ENCODE results near the gene ZNF326. TPM values are rescaled to one million over a fixed set of nuclear protein-coding genes. Genes with fewer than 3 reads are reported as not detected.

Gene ZNF326
- total and polyA plus RNA-seq, 7 donors: 5.9 to 16.0 (median 10.0) TPM

GRCh38 chr1:89949991-89950624 is 44.8 kb upstream of the ZNF326 start:
- DNase-seq (no peak), ATAC-seq (no peak)
- H3K9me3 ChIP-seq: no peaks in the 10 kb centered on the region
- no peaks in the 10 kb centered on the region for H3K36me3 ChIP-seq (ENCODE audit: insufficient read depth in 1 of 2, low read depth in 1 of 2)
- intact Hi-C loops (cut with DNase I): loop anchor here in 1 of 2 donors (10.0 kb wide), 1 partner anchor 145 kb away; no protein-coding TSS in a partner anchor
- H3K27me3 ChIP-seq (ENCODE audit: insufficient read depth in 3 of 3, low read length in 2 of 3): no peaks in the 10 kb centered on the region
- TF ChIP-seq, protein P1, sequence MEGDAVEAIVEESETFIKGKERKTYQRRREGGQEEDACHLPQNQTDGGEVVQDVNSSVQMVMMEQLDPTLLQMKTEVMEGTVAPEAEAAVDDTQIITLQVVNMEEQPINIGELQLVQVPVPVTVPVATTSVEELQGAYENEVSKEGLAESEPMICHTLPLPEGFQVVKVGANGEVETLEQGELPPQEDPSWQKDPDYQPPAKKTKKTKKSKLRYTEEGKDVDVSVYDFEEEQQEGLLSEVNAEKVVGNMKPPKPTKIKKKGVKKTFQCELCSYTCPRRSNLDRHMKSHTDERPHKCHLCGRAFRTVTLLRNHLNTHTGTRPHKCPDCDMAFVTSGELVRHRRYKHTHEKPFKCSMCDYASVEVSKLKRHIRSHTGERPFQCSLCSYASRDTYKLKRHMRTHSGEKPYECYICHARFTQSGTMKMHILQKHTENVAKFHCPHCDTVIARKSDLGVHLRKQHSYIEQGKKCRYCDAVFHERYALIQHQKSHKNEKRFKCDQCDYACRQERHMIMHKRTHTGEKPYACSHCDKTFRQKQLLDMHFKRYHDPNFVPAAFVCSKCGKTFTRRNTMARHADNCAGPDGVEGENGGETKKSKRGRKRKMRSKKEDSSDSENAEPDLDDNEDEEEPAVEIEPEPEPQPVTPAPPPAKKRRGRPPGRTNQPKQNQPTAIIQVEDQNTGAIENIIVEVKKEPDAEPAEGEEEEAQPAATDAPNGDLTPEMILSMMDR (IDR thresholded peaks at IDR 0.05): no peak
- WGBS, 3 donors: 7 to 17% (median 8%) methylated on average over 1 of the region's 1 CpG
- H3K27ac ChIP-seq: no peak overlapping the region
- H3K4me1 ChIP-seq: no peaks in the 10 kb centered on the region
- H3K4me3 ChIP-seq: no peak overlapping the region

DNA sequence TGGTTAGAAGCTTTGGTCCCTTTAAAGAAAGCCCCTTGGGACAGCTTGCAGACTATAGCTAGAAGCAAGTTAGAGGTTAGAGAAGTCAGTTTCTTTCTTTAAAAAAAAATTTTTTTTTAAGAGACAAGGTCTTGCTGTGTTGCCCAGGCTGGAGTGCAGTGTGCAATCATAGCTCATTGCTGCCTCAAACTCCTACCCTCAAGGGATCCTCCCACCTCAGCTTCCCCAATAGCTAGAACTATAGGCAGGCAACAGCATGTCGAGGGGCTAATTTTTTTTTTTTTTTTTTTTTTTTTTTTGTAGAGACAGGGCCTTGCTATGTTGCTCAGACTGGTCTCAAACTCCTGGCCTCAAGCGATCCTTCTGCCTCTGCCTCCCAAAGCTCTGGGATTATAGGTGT is 44.2 kb upstream of the ZNF326 start:
- Histone ChIP-seq H3K4me3 (no peak overlapping the region), H3K27me3 (ENCODE audit: insufficient read depth in 3 of 3, low read length in 2 of 3) (no peaks in the 10 kb centered on the region), H3K36me3 (ENCODE audit: insufficient read depth in 1 of 2, low read depth in 1 of 2) (no peaks in the 10 kb centered on the region), H3K4me1 (no peaks in the 10 kb centered on the region), H3K27ac (no peak overlapping the region), H3K9me3 (no peaks in the 10 kb centered on the region)
- ATAC-seq (no peak), DNase-seq (no peak)
- WGBS, 3 donors: 80 to 90% (median 89%) methylated on average over 2 of the region's 2 CpGs
- intact Hi-C loops (cut with DNase I): loop anchor here in 1 of 2 donors (10.0 kb wide), 1 partner anchor 146 kb away; no protein-coding TSS in a partner anchor
- TF ChIP-seq, protein P1 (IDR thresholded peaks at IDR 0.05): no peak

DNA sequence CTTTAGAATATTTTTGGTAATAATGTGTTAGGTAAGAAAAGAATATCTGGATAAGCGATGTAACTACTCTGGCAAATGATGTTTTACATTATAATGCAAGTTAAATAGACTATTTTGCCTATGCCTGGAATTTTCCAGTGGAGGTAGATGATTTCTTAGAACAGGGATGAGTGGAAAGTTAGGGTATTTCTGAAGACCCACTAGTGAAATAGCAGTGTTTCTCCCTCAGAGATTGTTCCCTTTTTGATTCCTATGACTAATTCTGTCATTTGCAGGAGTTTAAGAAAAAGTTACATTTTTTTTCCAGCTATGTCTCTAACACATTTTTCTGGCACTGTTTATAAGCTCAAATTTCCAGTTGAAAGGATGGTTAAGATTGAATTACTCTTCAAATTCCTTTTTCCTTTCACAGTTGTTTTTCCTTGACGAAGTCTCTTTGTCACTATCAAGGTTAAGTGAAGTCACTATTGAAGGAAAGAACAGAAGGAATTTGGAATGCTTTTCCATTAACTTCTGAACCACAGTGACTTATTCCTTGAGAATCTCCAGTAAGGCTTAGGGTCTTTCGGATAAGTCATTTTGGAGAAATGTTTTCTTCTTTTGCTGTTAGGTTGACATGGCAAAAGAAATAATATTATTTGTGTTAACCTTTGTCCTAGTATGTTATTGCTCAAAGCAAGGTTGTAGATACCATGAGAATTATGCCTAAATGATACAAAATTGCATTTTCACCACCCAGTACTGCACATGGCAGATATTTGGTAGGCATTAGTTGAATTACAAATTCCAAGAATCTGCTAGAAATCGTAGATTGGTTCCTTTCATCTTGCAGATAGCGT is 42.9 kb upstream of the ZNF326 start:
- DNase-seq (no peak), ATAC-seq (no peak)
- H3K9me3 ChIP-seq: no peaks in the 10 kb centered on the region
- no peaks in the 10 kb centered on the region for H3K36me3 ChIP-seq (ENCODE audit: insufficient read depth in 1 of 2, low read depth in 1 of 2)
- intact Hi-C loops (cut with DNase I): loop anchor here in 1 of 2 donors (10.0 kb wide), 1 partner anchor 147 kb away; no protein-coding TSS in a partner anchor
- no peak overlapping the region for H3K27ac ChIP-seq
- no peak overlapping the region for H3K4me3 ChIP-seq
- TF ChIP-seq, protein P1 (IDR thresholded peaks at IDR 0.05): no peak
- H3K27me3 ChIP-seq (ENCODE audit: insufficient read depth in 3 of 3, low read length in 2 of 3): no peaks in the 10 kb centered on the region
- 82 to 88% (median 84%) methylated on average over 5 of the region's 5 CpGs for WGBS, 3 donors
- H3K4me1 ChIP-seq: no peaks in the 10 kb centered on the region

- no peak for DNase-seq
- no peak overlapping the region for H3K4me3 ChIP-seq
- no peak for ATAC-seq
- H3K27me3 ChIP-seq (ENCODE audit: insufficient read depth in 3 of 3, low read length in 2 of 3): no peaks in the 10 kb centered on the region
- H3K36me3 ChIP-seq (ENCODE audit: insufficient read depth in 1 of 2, low read depth in 1 of 2): no peaks in the 10 kb centered on the region
- H3K4me1 ChIP-seq: no peaks in the 10 kb centered on the region
- intact Hi-C loops (cut with DNase I): loop anchor here in 1 of 2 donors (10.0 kb wide), 1 partner anchor 148 kb away; no protein-coding TSS in a partner anchor
- no peaks in the 10 kb centered on the region for H3K9me3 ChIP-seq
- WGBS, 3 donors: 93 to 96% (median 94%) methylated on average over 2 of the region's 2 CpGs
- no peak overlapping the region for H3K27ac ChIP-seq
- TF ChIP-seq, protein P1 (IDR thresholded peaks at IDR 0.05): no peak
These were observed 42.2 kb upstream of the ZNF326 start for GRCh38 chr1:89952605-89953130.

All from psoas muscle (tissue), 8 donors.